ENCODE results near the gene PROZ.

Gene PROZ

GRCh38 chr13:113140677-113141600 lies 17.5 kb upstream of the PROZ start:
- Histone ChIP-seq H2AFZ (ENCODE audit: low read depth, low read length) (no peak overlapping the region), H3K4me3 (ENCODE audit: low read length) (no peak overlapping the region), H3K4me1 (ENCODE audit: insufficient read depth, low read length) (peaks cover 5% of the 10 kb centered on the region), H3K27me3 (ENCODE audit: insufficient read depth, low read length) (no peaks in the 10 kb centered on the region), H3K9me3 (ENCODE audit: low read length) (no peaks in the 10 kb centered on the region), H3K36me3 (ENCODE audit: insufficient read depth, low read length) (no peaks in the 10 kb centered on the region)

- Histone ChIP-seq H3K4me1 (ENCODE audit: insufficient read depth, low read length) (peaks cover 5% of the 10 kb centered on the region), H3K4me3 (ENCODE audit: low read length) (no peak overlapping the region), H3K9me3 (ENCODE audit: low read length) (no peaks in the 10 kb centered on the region), H3K36me3 (ENCODE audit: insufficient read depth, low read length) (no peaks in the 10 kb centered on the region), H2AFZ (ENCODE audit: low read depth, low read length) (no peak overlapping the region), H3K27me3 (ENCODE audit: insufficient read depth, low read length) (no peaks in the 10 kb centered on the region)
Measured at GRCh38 chr13:113141601-113141970, 16.9 kb upstream of the PROZ start.

- Histone ChIP-seq H3K4me3 (ENCODE audit: low read length) (no peak overlapping the region), H3K9me3 (ENCODE audit: low read length) (no peaks in the 10 kb centered on the region), H2AFZ (ENCODE audit: low read depth, low read length) (no peak overlapping the region), H3K27me3 (ENCODE audit: insufficient read depth, low read length) (no peaks in the 10 kb centered on the region), H3K4me1 (ENCODE audit: insufficient read depth, low read length) (peaks cover 2% of the 10 kb centered on the region), H3K36me3 (ENCODE audit: insufficient read depth, low read length) (no peaks in the 10 kb centered on the region)
Measured at GRCh38 chr13:113142876-113143275, 15.6 kb upstream of the PROZ start.

- no peaks in the 10 kb centered on the region for H3K4me1 ChIP-seq (ENCODE audit: insufficient read depth, low read length)
- H2AFZ ChIP-seq (ENCODE audit: low read depth, low read length): no peak overlapping the region
- no peak overlapping the region for H3K4me3 ChIP-seq (ENCODE audit: low read length)
- H3K36me3 ChIP-seq (ENCODE audit: insufficient read depth, low read length): no peaks in the 10 kb centered on the region
- no peaks in the 10 kb centered on the region for H3K27me3 ChIP-seq (ENCODE audit: insufficient read depth, low read length)
- H3K9me3 ChIP-seq (ENCODE audit: low read length): no peaks in the 10 kb centered on the region
Measured at GRCh38 chr13:113143466-113144254, 14.8 kb upstream of the PROZ start.

GRCh38 chr13:113144255-113144629 lies 14.2 kb upstream of the PROZ start:
- Histone ChIP-seq H3K4me3 (ENCODE audit: low read length) (no peak overlapping the region), H3K36me3 (ENCODE audit: insufficient read depth, low read length) (no peaks in the 10 kb centered on the region), H3K9me3 (ENCODE audit: low read length) (no peaks in the 10 kb centered on the region), H3K27me3 (ENCODE audit: insufficient read depth, low read length) (no peaks in the 10 kb centered on the region), H3K4me1 (ENCODE audit: insufficient read depth, low read length) (no peaks in the 10 kb centered on the region), H2AFZ (ENCODE audit: low read depth, low read length) (no peak overlapping the region)

DNA sequence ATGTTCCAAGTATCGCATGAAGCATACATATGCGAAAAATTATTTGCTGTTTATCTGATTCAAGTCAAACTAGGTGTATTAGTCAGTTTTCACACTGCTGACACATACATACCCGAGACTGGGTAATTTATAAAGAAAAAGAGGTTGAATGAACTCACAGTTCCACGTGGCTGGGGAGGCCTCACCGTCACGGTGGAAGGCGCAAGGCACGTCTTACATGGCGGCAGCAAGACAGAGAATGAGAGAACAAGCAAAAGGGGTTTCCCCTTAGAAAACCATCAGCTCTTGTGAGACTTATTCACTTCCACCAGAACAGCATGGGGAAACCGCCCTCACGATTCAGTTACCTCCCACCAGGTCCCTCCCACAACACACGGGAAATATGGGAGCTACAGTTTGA lies 13.0 kb upstream of the PROZ start:
- H3K4me3 ChIP-seq (ENCODE audit: low read length): no peak overlapping the region
- H3K36me3 ChIP-seq (ENCODE audit: insufficient read depth, low read length): no peaks in the 10 kb centered on the region
- H3K27me3 ChIP-seq (ENCODE audit: insufficient read depth, low read length): no peaks in the 10 kb centered on the region
- no peaks in the 10 kb centered on the region for H3K4me1 ChIP-seq (ENCODE audit: insufficient read depth, low read length)
- H2AFZ ChIP-seq (ENCODE audit: low read depth, low read length): no peak overlapping the region
- H3K9me3 ChIP-seq (ENCODE audit: low read length): no peaks in the 10 kb centered on the region

GRCh38 chr13:113145911-113146598 lies 12.4 kb upstream of the PROZ start:
- Histone ChIP-seq H2AFZ (ENCODE audit: low read depth, low read length) (no peak overlapping the region), H3K4me1 (ENCODE audit: insufficient read depth, low read length) (no peaks in the 10 kb centered on the region), H3K36me3 (ENCODE audit: insufficient read depth, low read length) (no peaks in the 10 kb centered on the region), H3K27me3 (ENCODE audit: insufficient read depth, low read length) (no peaks in the 10 kb centered on the region), H3K4me3 (ENCODE audit: low read length) (no peak overlapping the region), H3K9me3 (ENCODE audit: low read length) (no peaks in the 10 kb centered on the region)

DNA sequence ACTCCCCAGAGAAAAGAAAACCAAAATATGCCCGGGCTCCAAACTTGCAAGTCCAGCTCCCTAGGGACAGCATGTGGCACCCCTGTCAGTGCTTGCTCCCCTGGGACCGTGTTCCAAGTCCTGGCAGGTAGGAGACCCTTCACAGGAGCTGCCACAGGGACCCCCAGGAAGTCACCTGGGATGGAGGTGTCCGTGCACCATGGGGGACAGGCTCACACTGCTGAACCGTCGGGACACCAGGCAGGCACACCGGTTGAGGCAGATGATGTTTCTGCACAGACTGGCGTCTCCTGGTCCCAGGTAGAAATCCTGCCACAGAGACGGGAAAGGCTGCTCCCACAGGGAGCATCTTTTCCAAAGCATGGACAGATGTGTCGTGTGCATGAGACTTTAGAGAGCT lies 11.7 kb upstream of the PROZ start:
- H3K4me1 ChIP-seq (ENCODE audit: insufficient read depth, low read length): no peaks in the 10 kb centered on the region
- H3K36me3 ChIP-seq (ENCODE audit: insufficient read depth, low read length): no peaks in the 10 kb centered on the region
- H2AFZ ChIP-seq (ENCODE audit: low read depth, low read length): no peak overlapping the region
- no peaks in the 10 kb centered on the region for H3K9me3 ChIP-seq (ENCODE audit: low read length)
- H3K27me3 ChIP-seq (ENCODE audit: insufficient read depth, low read length): no peaks in the 10 kb centered on the region
- no peak overlapping the region for H3K4me3 ChIP-seq (ENCODE audit: low read length)

DNA sequence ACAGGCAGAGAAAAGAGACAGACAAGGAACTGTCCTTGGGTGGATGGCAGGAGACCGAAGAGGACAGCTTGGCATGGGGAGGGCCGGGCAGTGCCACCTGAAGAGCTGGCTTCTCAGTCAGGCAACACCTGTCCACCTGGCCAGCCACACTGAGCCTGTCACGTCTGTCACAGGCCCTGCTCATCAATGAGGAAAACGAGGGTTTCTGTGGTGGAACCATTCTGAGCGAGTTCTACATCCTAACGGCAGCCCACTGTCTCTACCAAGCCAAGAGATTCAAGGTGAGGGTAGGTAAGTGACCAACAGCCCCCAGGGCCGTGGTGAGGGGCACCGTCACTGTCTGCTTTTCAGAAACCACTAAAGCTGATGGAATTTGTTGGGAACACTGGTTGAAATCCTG lies 11.2 kb upstream of the PROZ start:
- no peak overlapping the region for H3K4me3 ChIP-seq (ENCODE audit: low read length)
- no peaks in the 10 kb centered on the region for H3K9me3 ChIP-seq (ENCODE audit: low read length)
- H3K27me3 ChIP-seq (ENCODE audit: insufficient read depth, low read length): no peaks in the 10 kb centered on the region
- no peaks in the 10 kb centered on the region for H3K4me1 ChIP-seq (ENCODE audit: insufficient read depth, low read length)
- no peak overlapping the region for H2AFZ ChIP-seq (ENCODE audit: low read depth, low read length)
- no peaks in the 10 kb centered on the region for H3K36me3 ChIP-seq (ENCODE audit: insufficient read depth, low read length)

GRCh38 chr13:113148407-113148806 lies 10.0 kb upstream of the PROZ start:
- no peaks in the 10 kb centered on the region for H3K36me3 ChIP-seq (ENCODE audit: insufficient read depth, low read length)

DNA sequence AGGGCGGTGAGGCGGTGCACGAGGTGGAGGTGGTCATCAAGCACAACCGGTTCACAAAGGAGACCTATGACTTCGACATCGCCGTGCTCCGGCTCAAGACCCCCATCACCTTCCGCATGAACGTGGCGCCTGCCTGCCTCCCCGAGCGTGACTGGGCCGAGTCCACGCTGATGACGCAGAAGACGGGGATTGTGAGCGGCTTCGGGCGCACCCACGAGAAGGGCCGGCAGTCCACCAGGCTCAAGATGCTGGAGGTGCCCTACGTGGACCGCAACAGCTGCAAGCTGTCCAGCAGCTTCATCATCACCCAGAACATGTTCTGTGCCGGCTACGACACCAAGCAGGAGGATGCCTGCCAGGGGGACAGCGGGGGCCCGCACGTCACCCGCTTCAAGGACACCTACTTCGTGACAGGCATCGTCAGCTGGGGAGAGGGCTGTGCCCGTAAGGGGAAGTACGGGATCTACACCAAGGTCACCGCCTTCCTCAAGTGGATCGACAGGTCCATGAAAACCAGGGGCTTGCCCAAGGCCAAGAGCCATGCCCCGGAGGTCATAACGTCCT lies 9.4 kb upstream of the PROZ start:
- Histone ChIP-seq H3K27me3 (ENCODE audit: insufficient read depth, low read length) (peaks cover 4% of the 10 kb centered on the region), H3K4me3 (ENCODE audit: low read length) (no peak overlapping the region), H2AFZ (ENCODE audit: low read depth, low read length) (no peak overlapping the region), H3K9me3 (ENCODE audit: low read length) (no peaks in the 10 kb centered on the region), H3K4me1 (ENCODE audit: insufficient read depth, low read length) (peaks cover 6% of the 10 kb centered on the region), H3K36me3 (ENCODE audit: insufficient read depth, low read length) (no peaks in the 10 kb centered on the region)

More at GRCh38 chr13:113148407-113148806, 10.0 kb upstream of the PROZ start:
- Histone ChIP-seq H3K4me3 (ENCODE audit: low read length) (no peak overlapping the region), H3K4me1 (ENCODE audit: insufficient read depth, low read length) (peaks cover 4% of the 10 kb centered on the region), H3K9me3 (ENCODE audit: low read length) (no peaks in the 10 kb centered on the region), H3K27me3 (ENCODE audit: insufficient read depth, low read length) (peaks cover 4% of the 10 kb centered on the region), H2AFZ (ENCODE audit: low read depth, low read length) (no peak overlapping the region)

- H3K36me3 ChIP-seq (ENCODE audit: insufficient read depth, low read length): no peaks in the 10 kb centered on the region
- peaks cover 4% of the 10 kb centered on the region for H3K27me3 ChIP-seq (ENCODE audit: insufficient read depth, low read length)
- H3K4me3 ChIP-seq (ENCODE audit: low read length): no peak overlapping the region
Measured at GRCh38 chr13:113149711-113150549, 8.5 kb upstream of the PROZ start.

More at GRCh38 chr13:113149711-113150549, 8.5 kb upstream of the PROZ start:
- H3K4me1 ChIP-seq (ENCODE audit: insufficient read depth, low read length): peaks cover 9% of the 10 kb centered on the region
- no peak overlapping the region for H2AFZ ChIP-seq (ENCODE audit: low read depth, low read length)
- H3K9me3 ChIP-seq (ENCODE audit: low read length): no peaks in the 10 kb centered on the region
